ENCODE measurements around the gene MCF2.

MCF2 gene

DNA sequence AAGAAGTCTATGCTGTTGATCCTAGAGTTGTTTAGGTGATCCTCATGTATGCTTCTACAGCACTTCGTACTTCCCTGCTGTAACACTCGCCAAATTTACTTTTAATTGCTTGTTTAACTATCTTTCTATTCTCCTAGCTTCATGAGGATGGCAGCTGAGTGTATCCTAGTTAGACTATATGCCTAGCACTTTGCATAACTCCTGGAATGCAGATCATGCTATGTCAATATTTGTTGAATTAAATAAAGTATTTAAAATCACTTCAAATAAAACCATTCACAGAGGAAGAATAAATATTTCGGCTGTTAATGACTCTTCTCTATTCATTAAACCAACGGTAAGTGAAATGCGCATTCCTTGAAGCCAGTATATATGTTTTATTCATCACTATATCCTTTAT, 122.4 kb downstream of the MCF2 start:
- DNase-seq (ENCODE audit: low read depth): no peak

DNA sequence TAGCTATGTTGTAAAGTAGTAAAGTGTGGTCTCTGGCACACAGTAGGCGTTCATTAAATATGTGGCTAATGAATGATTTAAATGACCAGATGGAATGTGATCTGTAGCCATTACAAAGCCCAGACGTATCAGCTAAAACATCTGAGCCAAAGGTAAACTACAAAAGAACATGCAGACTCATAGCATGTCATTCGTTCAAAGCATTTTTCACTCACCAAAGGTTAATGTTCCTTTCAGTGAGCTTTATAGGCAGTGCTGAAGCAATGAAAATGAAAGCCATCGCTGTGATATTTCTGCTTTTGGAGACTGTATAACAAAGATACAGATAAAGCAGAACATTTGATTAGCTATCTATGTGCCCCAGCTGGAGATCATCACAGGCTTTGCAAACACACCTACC, 126.9 kb downstream of the MCF2 start:
- no peak for DNase-seq (ENCODE audit: low read depth)

DNA sequence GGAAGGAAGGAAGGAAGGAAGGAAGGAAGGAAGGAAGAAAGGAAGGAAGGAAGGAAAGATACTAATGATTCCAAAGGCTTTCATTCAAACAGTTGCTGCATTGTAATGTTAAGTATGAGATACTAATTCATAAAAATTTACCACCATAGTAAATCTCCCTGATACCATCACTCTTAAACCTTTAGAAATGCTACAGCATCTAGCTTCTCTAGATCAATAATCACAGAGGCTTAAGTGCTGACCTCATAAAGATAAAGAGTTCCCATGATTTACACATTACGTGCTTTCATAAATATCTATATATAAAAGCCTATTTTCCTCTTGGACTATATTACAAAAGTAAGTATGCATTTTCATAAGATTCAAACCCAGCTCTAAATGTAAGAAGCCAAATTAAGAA, 141.0 kb downstream of the MCF2 start:
- DNase-seq (ENCODE audit: low read depth): no peak

DNA sequence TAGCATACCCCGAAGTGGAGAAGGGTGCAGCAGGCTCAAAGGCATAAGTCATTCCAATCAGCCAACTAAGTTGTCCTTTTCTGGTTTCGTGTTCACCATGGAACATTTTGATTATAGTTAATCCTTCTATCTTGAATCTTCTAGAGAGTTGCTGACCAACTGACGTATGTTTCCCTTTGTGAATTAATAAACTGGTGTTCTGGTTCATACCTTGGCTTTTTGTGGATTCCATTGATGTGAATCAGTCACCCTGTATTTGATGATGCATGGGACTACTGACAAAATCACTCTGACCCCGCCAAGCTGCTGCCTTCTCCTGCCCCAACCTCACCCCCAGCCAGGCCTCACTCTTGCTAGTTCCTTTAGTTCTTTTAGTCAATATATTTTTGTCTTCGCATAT, 144.7 kb downstream of the MCF2 start:
- no peak for DNase-seq (ENCODE audit: low read depth)

DNA sequence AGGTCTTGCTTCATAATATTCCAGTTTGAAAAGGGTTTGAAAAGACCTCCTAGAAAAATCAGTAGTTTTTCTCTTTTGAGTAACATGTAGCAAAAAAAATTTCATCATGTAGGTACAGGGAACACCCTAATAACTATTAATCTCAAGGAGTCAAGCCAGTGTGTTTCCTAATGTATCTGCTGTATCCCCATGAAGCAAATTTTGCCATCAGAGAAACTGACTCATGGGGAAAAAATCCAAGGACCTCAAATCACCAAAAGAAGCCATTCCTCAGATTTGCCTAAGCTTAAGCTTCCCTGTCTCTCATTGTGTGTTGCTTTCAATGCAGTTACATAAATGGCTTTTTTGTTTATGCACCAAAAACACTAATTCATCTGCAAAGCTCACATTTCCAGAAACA, 147.7 kb downstream of the MCF2 start:
- peak; percentile 7 for DNase-seq (ENCODE audit: low read depth)

DNA sequence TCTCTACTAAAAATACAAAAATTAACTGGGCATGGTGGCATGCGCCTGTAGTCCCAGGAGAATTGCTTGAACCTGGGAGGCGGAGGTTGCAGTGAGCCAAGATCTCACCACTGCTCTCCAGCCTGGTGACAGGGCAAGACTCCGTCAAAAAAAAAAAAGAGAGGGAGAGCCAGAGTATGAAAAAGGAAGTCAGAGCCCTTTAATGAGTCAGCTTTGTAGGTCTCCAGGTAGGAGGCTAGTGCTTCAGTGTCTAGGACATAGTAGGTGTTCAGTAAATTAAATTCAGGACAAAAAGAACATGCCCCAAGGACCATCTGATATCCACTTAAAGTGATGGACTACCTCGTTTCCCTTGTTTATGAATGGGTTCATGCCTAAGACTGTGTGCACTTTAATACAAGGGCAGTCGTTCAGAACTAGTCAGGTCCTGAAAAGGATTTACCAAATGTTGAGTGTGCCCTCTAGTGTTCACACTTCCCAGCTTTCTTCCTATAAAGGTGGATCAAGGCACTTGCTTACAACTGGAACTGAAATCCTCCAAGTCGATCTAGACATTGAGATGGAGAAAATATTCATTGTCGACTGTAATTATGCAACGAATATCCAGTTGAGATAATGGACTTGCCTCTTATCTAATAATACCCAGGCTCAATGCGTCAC, 148.5 kb downstream of the MCF2 start:
- peak; percentile 25 for DNase-seq (ENCODE audit: low read depth)

DNA sequence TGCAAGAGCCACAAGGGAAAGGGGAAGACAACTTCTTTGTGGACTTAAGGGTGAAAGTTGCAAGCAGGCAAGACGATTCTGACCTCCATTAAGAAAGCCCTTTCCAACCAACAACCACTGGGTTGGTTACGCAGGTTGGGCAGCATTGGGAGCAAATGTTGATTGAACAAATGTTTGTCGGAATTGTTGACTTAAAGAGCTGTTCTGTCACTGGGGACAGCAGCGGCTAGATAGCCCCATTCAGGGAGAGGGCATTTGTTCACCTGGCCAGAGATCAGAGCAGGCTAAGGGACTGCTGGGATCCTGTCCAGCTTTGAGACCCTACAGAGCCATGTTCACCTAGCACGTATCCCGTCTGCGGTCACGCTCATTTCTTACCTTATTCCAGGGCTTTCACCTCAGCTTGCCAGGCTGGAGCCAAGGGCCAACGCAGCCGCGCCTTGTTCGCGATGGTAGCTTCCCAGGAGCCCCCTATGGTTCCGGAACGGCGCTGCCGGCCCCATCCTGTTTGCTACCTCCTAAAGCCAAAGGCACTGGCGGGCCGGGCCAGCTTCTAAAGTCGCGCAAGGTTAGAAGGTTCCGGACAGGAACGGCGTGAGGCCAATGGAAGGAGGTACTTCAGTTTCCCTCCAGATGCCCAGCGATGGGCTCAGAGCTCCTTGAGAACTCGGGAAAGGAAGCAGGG, 152.8 kb downstream of the MCF2 start:
- no peak for DNase-seq (ENCODE audit: low read depth)

DNA sequence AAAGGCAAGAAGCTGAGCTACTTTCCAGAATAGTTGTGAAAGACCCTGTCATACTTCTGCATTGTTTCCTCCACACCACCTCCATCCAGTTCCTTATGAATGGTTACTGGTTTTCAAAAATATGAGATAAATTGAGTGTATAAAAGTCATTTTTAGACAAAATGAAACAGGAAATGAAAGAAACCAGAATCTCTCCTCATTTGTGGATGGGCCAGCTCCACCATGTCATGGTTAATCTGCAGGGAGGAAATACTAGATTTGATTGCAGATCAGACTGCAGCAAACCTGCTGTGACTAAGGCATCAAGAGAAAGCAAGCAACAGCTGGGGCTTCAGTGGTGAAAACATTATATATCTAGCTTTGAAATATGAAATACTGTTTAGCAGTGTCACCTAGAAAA, 153.6 kb downstream of the MCF2 start:
- no peak for DNase-seq (ENCODE audit: low read depth)

DNA sequence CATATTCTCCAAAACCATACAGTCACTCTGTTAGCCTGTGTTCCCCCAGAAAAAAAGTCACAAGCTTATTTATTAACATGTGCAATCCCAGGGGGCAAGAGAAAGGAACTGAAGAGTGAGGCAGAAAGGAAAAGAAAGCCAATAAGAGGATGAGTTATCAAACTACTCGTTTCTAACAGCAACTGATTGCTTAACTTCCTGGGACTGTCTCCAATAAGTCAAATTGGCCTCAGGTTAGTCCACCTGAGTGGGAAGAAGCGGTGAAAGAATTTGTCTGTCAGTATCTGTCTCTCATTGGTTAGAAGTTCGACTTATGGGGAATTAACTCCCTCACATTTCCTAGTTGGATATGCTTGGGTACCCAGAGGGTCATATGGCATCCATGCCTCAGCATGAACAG, 163.4 kb downstream of the MCF2 start:
- DNase-seq (ENCODE audit: low read depth): no peak

DNA sequence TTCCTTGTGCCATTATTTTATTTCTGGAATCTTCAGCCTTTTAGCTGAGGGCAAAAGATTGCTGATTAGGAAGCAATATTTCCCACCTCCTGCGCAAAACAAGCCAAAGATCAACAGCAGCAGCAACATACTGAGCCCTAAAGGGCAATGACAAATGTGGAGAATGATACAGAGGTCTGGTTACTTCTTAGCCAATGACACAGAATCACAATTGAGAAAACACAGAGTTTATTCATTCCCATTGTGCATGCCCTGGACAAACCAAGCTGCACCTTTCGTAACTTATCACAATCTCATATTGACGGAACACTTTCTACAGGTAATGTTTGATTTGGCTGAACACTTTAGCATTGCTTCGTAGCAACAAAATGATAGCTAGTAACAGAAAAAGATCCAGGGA, 164.0 kb downstream of the MCF2 start:
- DNase-seq (ENCODE audit: low read depth): no peak

DNA sequence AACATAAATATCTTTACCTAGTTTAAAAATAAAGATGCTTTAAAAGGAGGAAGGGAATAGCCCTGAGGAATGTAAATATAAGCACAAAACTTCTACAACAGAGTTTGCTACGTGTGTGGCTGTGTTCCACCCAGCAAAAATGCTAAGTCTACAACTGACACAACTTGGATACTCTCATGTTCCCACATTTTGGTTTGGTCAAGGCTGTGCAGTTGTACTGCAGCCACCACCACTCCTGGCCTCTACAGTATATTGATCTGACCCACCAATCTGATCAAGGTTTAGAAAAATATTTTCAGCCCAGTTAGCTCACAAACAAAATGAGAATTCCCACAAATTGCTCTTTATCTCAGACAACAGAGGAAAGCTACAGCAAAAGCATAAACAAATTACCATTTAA, 165.3 kb downstream of the MCF2 start:
- DNase-seq (ENCODE audit: low read depth): no peak

DNA sequence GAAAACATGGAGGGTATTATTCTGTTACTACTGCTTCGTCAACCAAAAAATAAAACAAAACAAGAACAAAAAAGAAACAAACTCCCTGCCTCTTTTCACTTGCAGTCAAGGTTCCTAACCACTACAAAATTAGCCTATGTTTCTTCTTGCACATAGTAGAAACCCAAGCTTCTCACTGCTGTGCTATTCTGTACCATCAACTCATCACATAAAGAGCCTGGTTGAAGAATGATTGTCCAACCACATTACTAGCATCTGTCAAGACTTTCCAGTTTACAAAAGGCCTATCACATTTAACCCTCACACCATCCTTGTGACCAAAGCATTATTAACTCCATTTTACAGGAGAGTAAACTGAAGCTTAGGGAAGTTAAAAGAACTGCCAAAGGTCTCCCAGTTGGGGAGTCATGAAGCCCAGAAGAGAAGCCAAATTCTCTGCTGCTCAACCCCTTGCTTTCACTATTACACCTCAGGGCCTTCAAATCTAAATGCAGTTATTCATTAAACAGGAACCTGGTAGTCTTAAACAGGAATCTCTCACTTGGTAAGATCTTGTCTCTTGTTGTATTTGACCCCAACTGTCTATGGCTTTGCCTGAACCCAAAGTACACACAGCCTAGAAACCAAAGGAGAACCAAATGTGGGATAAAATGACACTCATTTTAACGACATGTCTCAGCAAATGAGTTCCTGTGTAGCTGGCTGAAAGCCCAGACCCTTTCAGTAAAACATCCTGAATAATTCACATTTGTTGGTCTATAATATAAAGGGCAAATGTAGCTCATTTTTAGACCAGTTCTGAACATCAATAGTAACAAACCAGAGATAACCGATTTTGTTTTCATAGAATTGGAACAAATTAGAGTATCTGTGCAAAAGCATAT, 168.8 kb downstream of the MCF2 start:
- no peak for DNase-seq (ENCODE audit: low read depth)

DNA sequence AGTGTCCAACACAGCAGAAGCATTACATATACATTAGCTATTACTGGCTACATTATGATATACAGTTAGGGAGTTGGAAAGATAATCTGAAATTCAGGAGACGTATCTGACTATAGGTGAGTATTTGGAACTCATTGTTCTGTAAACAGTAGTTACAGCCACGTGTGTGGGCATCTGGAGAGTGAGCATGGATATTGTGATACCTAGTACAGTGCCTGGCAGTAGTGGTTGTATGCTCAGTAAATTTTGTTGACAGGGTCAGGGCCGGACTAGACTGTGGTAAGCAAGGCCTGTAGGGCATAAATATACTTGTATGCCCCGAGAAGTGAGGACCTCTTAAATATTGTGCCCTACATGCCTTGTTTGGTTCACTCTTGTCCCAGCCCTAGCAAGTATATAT, 174.5 kb downstream of the MCF2 start:
- no peak for DNase-seq (ENCODE audit: low read depth)

DNA sequence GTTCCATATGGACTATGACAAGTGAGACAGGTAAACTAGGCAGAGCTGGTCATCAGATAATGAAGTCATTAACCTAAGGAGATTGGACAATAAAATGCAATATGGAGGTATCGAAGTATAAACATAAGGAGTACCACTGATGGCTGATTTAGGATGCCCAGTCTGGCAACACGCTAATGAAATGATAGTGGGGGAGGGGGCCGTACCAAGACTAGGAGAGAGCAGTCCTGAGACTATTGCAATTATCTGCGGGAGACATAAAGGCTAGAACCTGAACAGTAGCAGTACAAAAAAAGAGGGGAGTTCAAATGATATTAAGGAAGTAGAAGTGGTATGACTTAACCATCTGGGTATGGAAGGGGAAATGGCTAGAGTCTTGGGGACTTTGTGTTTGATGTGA, 175.1 kb downstream of the MCF2 start:
- no peak for DNase-seq (ENCODE audit: low read depth)

Data from stromal cell of bone marrow (primary cell).